Fibroblast of skin of right biceps (primary cell): ENCODE measurements around the gene EFCAB14.
"Not testable (repeated sequence)": the region's sequence is repeated elsewhere in the genome, so short reads cannot be mapped to it uniquely, and the experiment has no call there.

Experiments used
- DNase-seq: peaks from one replicate; pipeline ENCODE4 v3.0.0-alpha.2; 2013

The EFCAB14 gene

DNA sequence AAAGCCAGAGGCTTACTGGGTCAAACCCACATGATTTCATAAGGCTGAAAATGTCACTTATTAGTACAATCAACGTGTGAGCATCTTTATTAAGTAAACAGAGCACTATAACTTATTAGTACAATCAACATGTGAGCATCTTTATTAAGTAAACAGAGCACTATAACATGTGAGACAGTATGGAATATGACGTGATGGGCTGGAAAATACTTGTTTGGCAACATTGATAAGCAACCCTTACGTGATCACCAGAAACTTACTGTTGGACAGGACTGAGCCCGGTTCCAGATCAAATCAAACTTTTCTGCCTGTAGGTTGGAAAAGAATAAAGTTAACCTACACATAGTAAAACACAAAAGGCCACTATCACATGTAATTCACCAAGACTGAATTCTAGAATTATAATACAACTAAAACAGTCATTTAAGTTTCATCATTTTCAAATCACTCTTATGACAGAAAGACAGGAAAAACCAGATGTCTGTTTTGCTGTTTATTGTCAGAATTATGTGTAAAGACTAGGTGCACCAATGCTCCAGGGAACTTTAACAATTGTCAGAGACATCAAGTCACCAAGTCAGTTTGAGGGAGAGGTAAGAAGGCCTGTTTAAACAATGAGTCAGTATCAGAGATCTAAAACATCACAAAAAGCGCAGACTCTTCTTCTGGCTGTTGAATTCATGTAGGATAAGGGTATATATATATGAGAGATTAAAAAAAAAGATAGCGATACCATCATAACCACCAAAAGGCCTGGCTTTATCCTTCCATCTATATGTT lies 66.4 kb downstream of the EFCAB14 start:
- no peak for DNase-seq

DNA sequence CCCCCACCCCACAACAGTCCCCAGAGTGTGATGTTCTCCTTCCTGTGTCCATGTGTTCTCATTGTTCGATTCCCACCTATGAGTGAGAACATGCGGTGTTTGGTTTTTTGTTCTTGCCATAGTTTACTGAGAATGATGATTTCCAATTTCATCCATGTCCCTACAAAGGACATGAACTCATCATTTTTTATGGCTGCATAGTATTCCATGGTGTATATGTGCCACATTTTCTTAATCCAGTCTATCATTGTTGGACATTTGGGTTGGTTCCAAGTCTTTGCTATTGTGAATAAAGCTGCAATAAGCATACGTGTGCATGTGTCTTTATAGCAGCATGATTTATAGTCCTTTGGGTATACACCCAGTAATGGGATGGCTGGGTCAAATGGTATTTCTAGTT lies 67.8 kb downstream of the EFCAB14 start:
- DNase-seq: not testable (repeated sequence)

DNA sequence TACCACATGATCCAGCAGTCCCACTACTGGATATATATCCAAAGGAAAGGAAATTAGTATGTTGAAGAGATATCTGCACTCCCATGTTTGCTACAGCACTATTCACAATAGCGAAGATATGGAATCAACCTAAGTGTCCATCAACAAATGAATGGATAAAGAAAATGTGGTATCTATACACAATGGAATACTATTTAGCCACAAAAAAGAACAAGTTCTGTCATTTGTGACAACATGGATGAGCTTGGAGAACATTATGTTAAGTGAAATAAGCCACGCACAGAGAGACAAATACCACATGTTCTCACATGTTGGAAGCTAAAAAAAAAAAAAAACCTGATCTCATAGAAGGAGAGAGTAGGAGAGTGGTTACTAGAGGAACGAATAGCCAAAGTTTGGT lies 68.4 kb downstream of the EFCAB14 start:
- DNase-seq: no peak

DNA sequence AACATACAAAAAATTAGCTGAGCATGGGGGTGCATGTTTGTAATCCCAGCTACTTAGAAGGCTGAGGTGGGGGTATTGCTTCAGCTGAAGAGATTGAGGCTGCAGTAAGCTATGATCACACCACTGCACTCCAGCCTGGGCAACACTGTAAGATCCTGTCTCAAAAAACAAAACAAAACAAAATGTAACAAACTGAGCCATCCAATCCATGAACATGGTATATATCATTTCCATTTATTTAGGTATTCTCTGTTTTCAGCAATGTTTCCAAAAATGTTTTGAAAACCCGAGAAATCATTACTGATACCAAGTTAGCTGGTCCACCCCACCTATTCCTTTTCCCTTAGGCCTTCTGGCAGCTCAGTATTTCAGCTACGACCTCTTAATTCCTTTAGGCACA lies 69.2 kb downstream of the EFCAB14 start:
- no peak for DNase-seq

DNA sequence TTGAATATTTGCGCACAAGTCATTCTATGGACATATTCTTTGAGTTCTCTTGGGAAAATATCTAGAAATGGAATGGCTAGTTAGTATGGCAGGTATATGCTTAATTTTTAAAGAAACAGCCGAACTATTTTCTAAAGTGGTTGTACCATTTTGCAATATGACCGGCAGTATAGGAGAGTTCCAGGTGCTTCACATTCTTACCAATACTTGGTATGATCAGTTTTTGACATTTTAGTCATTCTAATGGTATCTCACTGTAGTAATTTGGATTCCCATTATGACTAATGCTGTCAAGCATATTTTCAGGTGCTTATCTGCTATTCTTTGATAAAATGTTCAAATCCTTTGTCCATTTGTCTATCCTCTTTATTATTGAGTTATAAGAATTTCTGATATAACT lies 71.3 kb downstream of the EFCAB14 start:
- DNase-seq: no peak

DNA sequence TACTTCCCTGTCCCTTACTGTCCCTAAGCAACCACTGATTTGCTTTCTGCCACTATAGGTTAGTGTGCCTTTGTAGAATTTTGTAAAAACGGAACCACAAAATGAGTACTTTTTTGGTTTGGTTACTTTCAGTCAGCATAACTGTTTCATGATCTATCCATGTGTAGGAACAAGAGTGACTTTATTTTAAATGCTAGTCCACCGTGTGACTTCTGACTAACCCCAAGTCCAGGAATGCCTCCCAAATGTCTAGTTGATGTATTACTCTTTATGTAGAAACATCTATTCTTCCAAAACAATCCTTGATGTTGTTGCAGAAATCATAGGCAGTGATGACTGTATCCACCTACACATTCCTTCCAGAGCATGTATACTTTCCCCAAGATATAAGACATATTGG lies 72.1 kb downstream of the EFCAB14 start:
- DNase-seq: peak; percentile 22

DNA sequence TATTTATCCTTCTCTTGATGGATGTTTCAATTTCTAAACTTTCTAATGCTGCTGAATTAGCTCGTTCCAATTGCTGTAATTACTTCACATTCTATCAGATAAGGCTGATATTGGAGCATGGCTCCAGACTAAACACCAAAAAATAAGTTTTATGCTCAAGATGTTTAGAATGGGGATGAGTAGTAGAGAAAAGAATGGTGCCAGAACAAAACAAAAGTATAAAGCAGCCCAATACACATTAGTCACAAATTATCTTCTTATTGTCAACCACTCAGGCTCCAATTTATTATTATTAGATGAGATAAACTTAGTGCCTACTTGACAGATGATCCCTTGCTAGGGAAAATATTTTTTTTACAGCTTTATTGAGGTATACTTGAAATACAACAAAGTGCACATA lies 72.6 kb downstream of the EFCAB14 start:
- DNase-seq: no peak

DNA sequence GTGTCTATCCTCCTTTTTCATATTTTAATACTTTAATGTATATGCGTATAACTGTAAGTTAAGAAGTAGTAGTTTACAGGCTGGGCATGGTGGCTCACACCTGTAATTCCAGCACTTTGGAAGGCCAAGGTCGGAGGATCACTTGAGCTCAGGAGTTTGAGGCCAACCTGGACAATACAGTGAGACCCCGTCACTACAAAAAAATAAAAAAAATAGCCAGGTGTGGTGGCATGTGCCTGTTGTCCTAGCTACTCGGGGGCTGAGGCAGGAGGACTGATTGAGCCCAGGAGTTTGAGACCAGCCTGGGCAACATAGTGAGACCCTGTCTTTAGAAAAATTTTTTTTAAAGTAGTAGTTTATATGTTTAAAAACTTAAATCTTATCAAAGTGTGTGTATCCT lies 73.1 kb downstream of the EFCAB14 start:
- no peak for DNase-seq

DNA sequence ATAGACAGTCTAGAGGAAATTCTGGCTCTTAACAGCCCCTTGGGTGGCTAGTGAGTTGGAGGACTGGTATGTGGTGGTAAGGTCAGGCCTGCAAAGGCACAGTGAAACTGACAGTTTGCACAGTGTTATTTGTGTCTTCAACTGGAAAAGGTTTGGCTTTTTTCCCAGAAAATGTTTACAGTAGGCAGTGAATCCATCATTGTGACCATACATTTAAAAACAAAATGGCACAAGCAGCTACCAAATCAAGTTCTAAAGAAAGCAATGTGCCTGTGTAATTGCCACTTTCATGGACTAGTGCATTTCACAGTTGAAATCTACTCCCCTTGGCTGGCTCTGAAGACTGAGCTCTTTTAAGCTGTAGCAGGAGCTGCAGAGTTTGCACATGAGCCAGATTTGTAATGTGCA lies 75.5 kb downstream of the EFCAB14 start:
- peak; percentile 85 for DNase-seq

DNA sequence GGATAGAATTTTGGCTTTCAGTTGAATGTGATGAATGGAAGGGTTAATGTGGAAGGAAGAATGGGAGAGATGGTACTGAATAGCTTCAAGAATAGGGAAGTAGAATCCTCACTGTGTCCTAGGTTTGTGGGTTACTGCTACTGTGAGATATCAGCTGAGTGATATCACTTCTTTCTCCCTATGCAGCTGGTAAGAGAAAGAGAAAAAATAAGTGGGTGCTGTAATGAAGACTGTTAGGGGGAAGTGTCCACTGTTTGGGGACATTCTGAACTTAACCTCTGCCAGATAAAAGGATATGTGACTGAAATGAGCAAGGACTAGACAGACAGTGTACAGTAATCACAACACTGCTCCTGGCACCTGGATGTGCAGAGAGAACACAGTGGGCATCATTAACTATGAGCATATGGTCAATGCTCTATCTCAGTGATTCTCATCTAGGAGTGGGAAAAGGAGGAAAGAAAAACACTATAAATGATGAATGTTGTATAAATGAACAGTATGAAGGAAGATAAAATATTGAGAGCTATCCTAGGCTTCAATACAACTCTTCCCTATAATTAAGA lies 76.7 kb downstream of the EFCAB14 start:
- DNase-seq: no peak

DNA sequence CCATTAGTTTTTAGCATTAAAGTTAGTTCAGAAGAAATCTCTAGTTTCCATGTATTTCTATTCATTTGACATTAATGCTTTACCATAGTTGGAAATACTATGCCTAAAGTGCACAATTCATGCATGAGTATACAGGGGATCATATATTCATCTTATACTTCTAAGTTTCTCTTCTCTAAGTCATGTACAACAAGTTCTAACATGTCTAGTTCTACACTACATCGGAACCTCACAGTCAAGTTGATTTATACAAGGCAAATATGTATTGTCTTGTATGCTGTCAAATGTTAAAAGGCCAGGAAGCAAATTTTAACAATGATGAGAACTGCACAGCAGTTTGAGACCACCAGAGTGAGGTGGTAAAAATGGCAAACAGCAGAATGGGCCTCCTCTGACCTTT lies 79.4 kb downstream of the EFCAB14 start:
- no peak for DNase-seq

DNA sequence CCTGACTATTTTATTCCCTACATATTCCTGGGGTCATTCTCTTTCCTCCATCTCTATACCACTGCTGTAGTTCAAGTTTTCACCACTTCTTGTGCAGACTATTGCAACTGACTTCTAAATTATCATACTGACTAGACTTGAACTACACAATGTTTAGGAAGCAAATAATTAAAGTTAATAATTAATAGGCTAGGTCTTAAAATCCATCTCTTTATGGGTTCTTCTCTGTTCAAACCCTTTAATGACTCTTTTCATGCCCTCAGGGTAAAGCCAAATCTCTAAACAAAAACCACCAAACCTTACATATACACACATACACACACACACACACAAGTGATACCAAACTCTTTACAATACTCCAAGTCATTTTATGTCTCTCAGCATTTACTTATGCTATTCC lies 80.0 kb downstream of the EFCAB14 start:
- no peak for DNase-seq

DNA sequence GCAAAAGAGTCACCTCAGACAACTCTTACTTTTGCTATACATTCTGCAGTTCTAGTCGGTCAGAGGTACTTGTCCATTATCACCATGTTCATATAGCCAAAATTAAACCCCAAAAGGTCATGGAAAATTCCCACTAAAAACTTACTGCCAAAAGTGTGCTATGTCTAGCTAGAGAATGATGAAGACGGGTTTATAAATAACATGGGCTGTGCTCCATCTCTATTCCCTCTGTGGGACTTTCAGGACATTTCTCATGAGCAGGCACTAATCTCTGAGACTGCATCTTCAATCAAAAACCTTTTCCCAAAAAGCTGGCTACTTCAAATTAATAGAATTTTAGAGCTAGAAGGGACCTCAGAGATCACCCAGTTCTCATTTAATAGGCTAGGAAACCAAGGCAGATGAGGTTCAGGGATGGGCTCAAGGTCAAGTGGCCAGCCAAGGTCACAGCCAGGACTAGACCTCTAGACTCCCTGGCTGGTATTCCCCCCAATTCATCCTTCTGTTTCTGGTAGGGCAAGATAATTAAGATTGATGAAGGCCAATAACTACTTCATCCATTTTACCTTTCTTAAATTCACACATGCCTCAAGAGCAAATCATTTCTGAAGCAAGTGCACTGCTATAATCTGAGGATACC lies 81.3 kb downstream of the EFCAB14 start:
- DNase-seq: no peak

DNA sequence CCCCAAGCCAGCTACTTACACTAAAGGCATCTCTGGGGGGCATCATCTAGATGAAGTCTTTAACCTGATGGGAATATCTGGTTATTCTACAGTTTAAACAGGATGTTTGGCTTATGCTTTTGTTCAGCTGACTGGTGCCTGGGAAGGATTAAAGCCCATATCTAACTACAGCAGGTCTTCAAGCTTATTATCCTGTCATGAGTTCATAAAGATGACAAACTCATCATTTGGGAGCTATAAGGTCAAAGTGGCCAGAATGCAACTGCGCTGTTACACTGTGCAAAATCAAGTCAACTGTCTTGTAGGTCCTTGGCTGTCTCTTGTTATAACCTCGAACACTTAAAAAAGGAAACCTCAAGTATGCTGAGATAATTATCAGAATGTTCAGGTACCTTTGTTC lies 83.7 kb downstream of the EFCAB14 start:
- DNase-seq: no peak

DNA sequence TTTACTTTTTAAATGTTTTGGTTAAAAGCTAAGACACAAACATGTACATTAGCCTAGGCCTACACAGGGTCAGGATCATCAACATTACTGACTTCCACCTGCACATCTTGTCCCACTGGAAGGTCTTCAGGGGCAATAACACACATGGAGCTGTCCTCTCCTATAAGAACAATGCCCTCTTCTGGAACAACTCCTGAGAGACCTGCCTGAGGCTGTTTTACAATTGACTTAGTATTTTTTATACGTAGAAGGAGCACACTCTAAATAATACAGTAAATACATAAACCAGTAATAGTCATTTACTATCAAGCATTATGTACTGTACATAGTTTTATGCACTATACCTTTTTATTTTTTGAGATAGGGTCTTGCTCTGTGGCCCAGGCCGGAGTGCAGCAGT lies 88.2 kb downstream of the EFCAB14 start:
- no peak for DNase-seq
